Right lobe of liver (tissue), 6 donors: ENCODE measurements around the gene RPL18A. TPM values are rescaled to one million over a fixed set of nuclear protein-coding genes. Genes with fewer than 3 reads are reported as not detected.

ENCODE experiments used
- ATAC-seq, 4 donors: fragments of 200-7000 bp; cut with Tn5 transposase; one replicate each; pipeline ENCODE4 v1.9.1; 2020; ENCODE audit warnings: mild to moderate bottlenecking in 4 of 4, moderate library complexity in 4 of 4
- DNase-seq, 3 donors: peaks; one replicate each; pipeline ENCODE4 v3.0.0-alpha.2; 2020
- H3K27ac ChIP-seq, 3 donors: fragments of 200-600 bp; one replicate each; pipeline ENCODE4 v1.8.0; 2022
- H3K27me3 ChIP-seq, 2 donors: fragments of 200-600 bp; one replicate each; pipeline ENCODE4 v1.8.0; 2022
- H3K36me3 ChIP-seq, 4 donors: fragments of 200-600 bp; sonication (generic) in 1 of 4; one replicate each; pipeline versions ENCODE4 v1.5.1 to v1.8.0; 2017 to 2022; ENCODE audit warnings: control low read depth in 1 of 4
- H3K4me1 ChIP-seq, 4 donors: fragments of 200-600 bp; sonication (generic) in 1 of 4; one replicate each; pipeline versions ENCODE4 v1.5.1 to v1.8.0; 2017 to 2022; ENCODE audit warnings: control low read depth in 1 of 4
- H3K4me3 ChIP-seq, 3 donors: fragments of 200-600 bp; one replicate each; pipeline ENCODE4 v1.8.0; 2022
- H3K9me3 ChIP-seq, 4 donors: fragments of 200-600 bp; sonication (generic) in 1 of 4; one replicate each; pipeline versions ENCODE4 v1.5.1 to v1.8.0; 2017 to 2022; ENCODE audit warnings: control low read depth in 1 of 4
- CTCF ChIP-seq, 4 donors: fragments of 200-600 bp in 3 of 4; fragments of 450-650 bp in 1 of 4; IDR thresholded peaks; one replicate each; pipeline versions ENCODE4 v1.5.1 to v1.8.0; 2016 to 2022; ENCODE audit warnings: antibody characterized with exemption in 4 of 4, mild to moderate bottlenecking in 2 of 4
- POLR2A ChIP-seq: fragments of 450-650 bp; IDR thresholded peaks from one replicate; pipeline ENCODE4 v1.6.1; 2017; ENCODE audit warnings: antibody characterized with exemption, mild to moderate bottlenecking
- WGBS: methylation state at CpG from one replicate; pipeline ENCODE4 v1.1.6; 2018; ENCODE audit warnings: low coverage, low lambda C conversion rate; ENCODE audit not compliant: insufficient coverage; ENCODE audit errors: missing lambda C conversion rate; 5-methylcytosine and 5-hydroxymethylcytosine counted together
- intact Hi-C, 2 donors: fragments of 100-400 bp; cut with DNase I; formaldehyde crosslinking; loops; one replicate each; pipeline versions ENCODE4 v1.11.2 to v1.14.1; 2022
- total RNA-seq, 6 experiments: library from RNA; depleted of rRNA in 2 of 6; stranded (reverse); fragments of >200 nt in 2 of 6; fragmentation: NEBNext Ultra II Directional in 3 of 6; extraction: Animal tissue kit (Norgen Biotek cat#: 25700) in 3 of 6; gene quantifications; one replicate each; pipeline versions ENCODE4 v1.1.0 to v1.2.4, GENCODE V29; 2016 to 2023
- donor health status: DM: no; HTN: yes; CAD: no.
- donor health status: DM: no; HTN: no; CAD: no.
- donor health status: DM: no; HTN: no; CAD: no.
- donor health status: DM: no; HTN: yes; CAD: no.
- donor health status: DM: no; HTN: yes; CAD: no.

RPL18A gene
- total RNA-seq, 6 experiments from 2014 or later, result 449 to 778 (median 494) TPM

GRCh38 chr19:17869114-17869608 lies 9.5 kb downstream of the RPL18A start:
- DNase-seq (no peak), ATAC-seq (no peak)
- 0% methylated on average over 1 of the region's 11 CpGs for WGBS
- Histone ChIP-seq H3K4me3 (no peak overlapping the region), H3K9me3 (no peaks in the 10 kb centered on the region), H3K27me3 (peaks cover 0 to 26% of the 10 kb centered on the region in 2 donors), H3K27ac (no peak overlapping the region), H3K36me3 (peaks cover 0 to 6% (median 2%) of the 10 kb centered on the region in 4 donors), H3K4me1 (no peaks in the 10 kb centered on the region)
- intact Hi-C loops, result loop anchor here (5.0 to 10.0 kb wide), 3 partner anchors 56 to 128 kb away; no protein-coding TSS in a partner anchor
- TF ChIP-seq CTCF (IDR thresholded peaks at IDR 0.05) (no peak), POLR2A (no peak)

GRCh38 chr19:17871032-17871877 lies 11.5 kb downstream of the RPL18A start:
- WGBS, result 43% methylated on average over 9 of the region's 10 CpGs
- Histone ChIP-seq H3K27me3 (peaks cover 0 to 26% of the 10 kb centered on the region in 2 donors), H3K4me1 (no peaks in the 10 kb centered on the region), H3K36me3 (no peaks in the 10 kb centered on the region), H3K4me3 (no peak overlapping the region), H3K27ac (no peak overlapping the region), H3K9me3 (no peaks in the 10 kb centered on the region)
- DNase-seq (no peak), ATAC-seq (no peak)
- TF ChIP-seq POLR2A (no peak), CTCF (IDR thresholded peaks at IDR 0.05) (no peak)
- intact Hi-C loops, result loop anchor here in 1 of 2 donors (5.0 kb wide), 1 partner anchor 61 kb away; the partner anchor contains the start of gene CCDC124

GRCh38 chr19:17871878-17872250 lies 12.2 kb downstream of the RPL18A start, which contains the start of gene SLC5A5:
SLC5A5 (plus strand) TSS chr19:17871945; CDS start chr19:17872320, 375 bp downstream.
- H3K4me1 ChIP-seq, result no peaks in the 10 kb centered on the region
- no peak within 1 kb of the TSS for H3K4me3 ChIP-seq
- no peaks in the 10 kb centered on the region for H3K9me3 ChIP-seq
- H3K27ac ChIP-seq, result no peak within 1 kb of the TSS
- TF ChIP-seq POLR2A (no peak), CTCF (IDR thresholded peaks at IDR 0.05) (no peak)
- intact Hi-C loops, result loop anchor here in 1 of 2 donors (5.0 kb wide), 1 partner anchor 60 kb away; the partner anchor contains the start of gene CCDC124
- peaks cover 0 to 26% of the 10 kb centered on the region in 2 donors for H3K27me3 ChIP-seq
- WGBS, result 4% methylated on average over 7 of the region's 26 CpGs
- H3K36me3 ChIP-seq, result no peaks in the 10 kb centered on the region
- DNase-seq, result no peak
- no peak for ATAC-seq

- no peaks in the 10 kb centered on the region for H3K9me3 ChIP-seq
- WGBS, result 0% methylated on average over 1 of the region's 61 CpGs
These were observed 12.7 kb downstream of the RPL18A start for GRCh38 chr19:17872251-17873001.

More at GRCh38 chr19:17872251-17873001, 12.7 kb downstream of the RPL18A start:
- no peaks in the 10 kb centered on the region for H3K36me3 ChIP-seq
- H3K4me1 ChIP-seq, result no peaks in the 10 kb centered on the region
- no peak overlapping the region for H3K27ac ChIP-seq
- DNase-seq, result no peak
- ATAC-seq, result peak in 2 of 4 donors; percentile 7 to 29
- no peak overlapping the region for H3K4me3 ChIP-seq
- TF ChIP-seq POLR2A (no peak), CTCF (IDR thresholded peaks at IDR 0.05) (no peak)
- H3K27me3 ChIP-seq, result peaks cover 0 to 26% of the 10 kb centered on the region in 2 donors
- intact Hi-C loops, result loop anchor here in 1 of 2 donors (5.0 kb wide), 1 partner anchor 60 kb away; the partner anchor contains the start of gene CCDC124
